HepG2 (cell line): ENCODE data around the gene SDK1. TPM values are rescaled to one million over a fixed set of nuclear protein-coding genes. Genes with fewer than 3 reads are reported as not detected.

Experiments used
- ATAC-seq: fragments of 200-7000 bp; cut with Tn5 transposase; 3 replicates; pipeline ENCODE4 v1.9.1; 2020; ENCODE audit warnings: mild to moderate bottlenecking, moderate library complexity
- BruUV-seq: library from RNA; stranded (reverse); fragments of 400-500 nt; replicated peaks from 2 replicates; lab custom pipeline; 2021; lab: Mats Ljungman, UMichigan
- CTCF ChIA-PET: fragments of 300-600 bp; formaldehyde crosslinking; extraction: SDS; loops from one replicate; lab custom pipeline; 2021; ENCODE audit warnings: low total read pairs, inconsistent platforms, low intra/inter-chr PET ratio; lab: Yijun Ruan, JAX
- POLR2A ChIA-PET: fragments of 350-600 bp; sonication (Branson Sonifier 250); formaldehyde crosslinking; loops from one replicate; lab custom pipeline; 2020; ENCODE audit warnings: antibody characterized with exemption, inconsistent platforms; lab: Yijun Ruan, JAX
- DNase-seq: peaks from one replicate; pipeline ENCODE4 v3.0.0-alpha.2; 2015; ENCODE audit warnings: low spot score
- FAIRE-seq: peaks from 3 replicates; lab custom pipeline; 2011; peaks lifted over from hg19 to GRCh38; lab: Jason Lieb, UNC
- H2AFZ ChIP-seq: one replicate; pipeline ENCODE4 v1.6.1; 2011; ENCODE audit warnings: low read length, inconsistent platforms
- H3K27ac ChIP-seq: fragments of 300-600 bp; 3 replicates; pipeline ENCODE4 v1.8.0; 2011; ENCODE audit warnings: mixed run types, mild to moderate bottlenecking, mixed read lengths, low read length, inconsistent platforms; ENCODE audit not compliant: insufficient read depth; ENCODE audit errors: extremely low read length
- H3K27me3 ChIP-seq, 2 experiments: fragments of 200-600 bp in 1 of 2; 2 replicates in 1 of 2; 3 replicates in 1 of 2; pipeline versions ENCODE4 v1.6.0 to v1.8.0; 2011; ENCODE audit warnings: low read length in 2 of 2, mild to moderate bottlenecking in 2 of 2, moderate library complexity in 2 of 2, inconsistent platforms in 1 of 2; ENCODE audit not compliant: insufficient read depth in 2 of 2, control insufficient read depth in 1 of 2
- H3K36me3 ChIP-seq, 2 experiments: fragments of 200-600 bp in 1 of 2; replicated peaks in 1 of 2; 2 replicates in 1 of 2; 3 replicates in 1 of 2; pipeline versions ENCODE4 v1.5.1 to v1.8.0; 2011; ENCODE audit warnings: low read length in 2 of 2, inconsistent platforms in 1 of 2; ENCODE audit not compliant: insufficient read depth in 2 of 2, control insufficient read depth in 1 of 2
- H3K4me1 ChIP-seq: 2 replicates; pipeline ENCODE4 v1.5.1; 2012; ENCODE audit warnings: low read length, inconsistent platforms; ENCODE audit not compliant: insufficient read depth
- H3K4me2 ChIP-seq: 2 replicates; pipeline ENCODE4 v1.6.0; 2011; ENCODE audit warnings: low read depth, low read length, inconsistent platforms
- H3K4me3 ChIP-seq, 3 experiments: fragments of 200-600 bp in 1 of 3; sonication (generic), shearing (Covaris generic) in 1 of 3; replicated peaks in 1 of 3; 2 replicates each; pipeline ENCODE4 v1.5.1; 2011 to 2016; ENCODE audit warnings: low read length in 3 of 3, inconsistent platforms in 2 of 3, low read depth in 2 of 3, mild to moderate bottlenecking in 2 of 3, control low read depth in 1 of 3, mixed read lengths in 1 of 3; ENCODE audit not compliant: insufficient read depth in 1 of 3
- H3K79me2 ChIP-seq: one replicate; pipeline ENCODE4 v1.6.1; 2011; ENCODE audit warnings: low read length, inconsistent platforms; ENCODE audit not compliant: insufficient read depth
- H3K9ac ChIP-seq: 2 replicates; pipeline ENCODE4 v1.6.0; 2011; ENCODE audit warnings: mild to moderate bottlenecking, low read depth, low read length, inconsistent platforms; ENCODE audit not compliant: insufficient read depth
- H3K9me3 ChIP-seq: 2 replicates; pipeline ENCODE4 v1.5.1; 2012; ENCODE audit warnings: mild to moderate bottlenecking, low read length
- H4K20me1 ChIP-seq: 2 replicates; pipeline ENCODE4 v1.6.0; 2011; ENCODE audit warnings: inconsistent platforms, mild to moderate bottlenecking, low read length, moderate library complexity; ENCODE audit not compliant: insufficient read depth
- FOXK2 ChIP-seq: fragments of 450-650 bp; IDR thresholded peaks from 2 replicates; pipeline ENCODE4 v1.6.1; 2016
- KDM1A ChIP-seq: IDR thresholded peaks from 2 replicates; pipeline ENCODE4 v1.6.1; 2016; ENCODE audit warnings: missing compliant biosample characterization
- PHF20 ChIP-seq: sonication (generic); formaldehyde crosslinking; IDR thresholded peaks from 2 replicates; pipeline ENCODE4 v1.5.0; 2020; ENCODE audit warnings: mild to moderate bottlenecking, missing genetic modification reagents
- RXRA ChIP-seq: sonication (generic); formaldehyde crosslinking; IDR thresholded peaks from 2 replicates; pipeline ENCODE4 v1.5.1; 2020; ENCODE audit warnings: missing genetic modification reagents
- ZBTB14 ChIP-seq: sonication (generic); formaldehyde crosslinking; IDR thresholded peaks from 2 replicates; pipeline ENCODE4 v1.4.0; 2020; ENCODE audit warnings: missing genetic modification reagents
- ZBTB46 ChIP-seq: sonication (generic); formaldehyde crosslinking; IDR thresholded peaks from 2 replicates; pipeline ENCODE4 v1.4.0; 2020; ENCODE audit warnings: mild to moderate bottlenecking, missing genetic modification reagents, borderline replicate concordance
- ZNF138 ChIP-seq: sonication (generic); formaldehyde crosslinking; IDR thresholded peaks from 2 replicates; pipeline ENCODE4 v1.5.0; 2020; ENCODE audit warnings: mild to moderate bottlenecking, low read depth, missing genetic modification reagents
- ZNF264 ChIP-seq: sonication (generic); formaldehyde crosslinking; IDR thresholded peaks from 2 replicates; pipeline ENCODE4 v1.4.0; 2020; ENCODE audit warnings: missing genetic modification reagents
- ZNF563 ChIP-seq: sonication (generic); formaldehyde crosslinking; IDR thresholded peaks from 2 replicates; pipeline ENCODE4 v1.8.0; 2022; ENCODE audit warnings: mild to moderate bottlenecking, moderate library complexity, missing genetic modification reagents
- WGBS: methylation state at CpG from one replicate; pipeline ENCODE4 v1.1.6; 2017; ENCODE audit warnings: low lambda C conversion rate; 5-methylcytosine and 5-hydroxymethylcytosine counted together
- in situ Hi-C: cut with HindIII; loops from 2 replicates; pipeline ENCODE4 v1.10.0; 2017; ENCODE audit warnings: low pct_unique_long_range_greater_than_20kb; ENCODE audit not compliant: extremely low pct_ligation_motif_present
- intact Hi-C: fragments of 100-400 bp; cut with micrococcal nuclease; formaldehyde crosslinking; loops from one replicate; pipeline ENCODE4 v1.10.0; 2022; ENCODE audit not compliant: unreplicated experiment
- polyA plus RNA-seq, 8 experiments: library from polyadenylated mRNA; depleted of rRNA in 3 of 8; stranded (reverse) in 7 of 8; unstranded in 1 of 8; fragments of >200 nt; fragmentation: Illumina TruSeq in 4 of 8; extraction: Trizol in 4 of 8; gene quantifications; 2 replicates each; pipeline versions ENCODE4 v1.2.1 to v1.2.3, GENCODE V29; 2011 to 2016; ENCODE audit warnings: low read depth in 4 of 8, missing spikeins in 1 of 8, mixed read lengths in 1 of 8; ENCODE audit not compliant: insufficient read depth in 1 of 8
- total RNA-seq, 5 experiments: library from RNA; depleted of rRNA; stranded (reverse); fragments of >200 nt; fragmentation: Illumina TruSeq; extraction: Trizol; gene quantifications; 2 replicates each; pipeline ENCODE4 v1.2.3, GENCODE V29; 2016; ENCODE audit warnings: low read depth in 1 of 5

The SDK1 gene
- total and polyA plus RNA-seq, 2 of the 13 experiments (the other 11 are each of a cell fraction or from before 2014, with no cell fraction given): 0.35 to 2.4 TPM

- no peak for TF ChIP-seq ZBTB46 (CRISPR knock-in tag)
- TF ChIP-seq ZNF563: no peak
These were observed 719.0 kb downstream of the SDK1 start (continued) for GRCh38 chr7:4020086-4020485.

- POLR2A ChIA-PET: no interaction called here
- in situ Hi-C loops: no loop called here
These were observed 720.4 kb downstream of the SDK1 start for GRCh38 chr7:4021413-4021812.

More at GRCh38 chr7:4021413-4021812, 720.4 kb downstream of the SDK1 start:
- Histone ChIP-seq H3K27me3 (no peaks in the 10 kb centered on the region), H2AFZ (no peak overlapping the region), H4K20me1 (no peaks in the 10 kb centered on the region), H3K9ac (no peak overlapping the region), H3K4me2 (no peak overlapping the region), H3K4me1 (0 out of 2 replicates have a peak, but pooled peaks cover 16% of the 10 kb centered on the region)
- FAIRE-seq (no peak), ATAC-seq (no peak)
- TF ChIP-seq FOXK2 (no peak), ZBTB14 (no peak), RXRA (no peak), KDM1A (CRISPR knock-in tag) (no peak), ZNF264 (CRISPR knock-in tag) (no peak), PHF20 (no peak), ZNF138 (CRISPR knock-in tag) (no peak)
- TF ChIP-seq, all 625 proteins: peak for 0
- DNase-seq: no peak
- no peak overlapping the region for H3K4me3 ChIP-seq
- H3K79me2 ChIP-seq: no peaks in the 10 kb centered on the region
- CTCF ChIA-PET: no interaction called here
- H3K36me3 ChIP-seq: no peaks in the 10 kb centered on the region
- intact Hi-C loops: no loop called here
- BruUV-seq: no TSS peak
- peaks cover 12% of the 10 kb centered on the region for H3K9me3 ChIP-seq
- H3K27ac ChIP-seq: no peak overlapping the region
- 78% methylated on average over 5 of the region's 5 CpGs for WGBS
